Endothelial cell of umbilical vein (primary cell): ENCODE results near the gene SH3PXD2B. TPM values are rescaled to one million over a fixed set of nuclear protein-coding genes. Genes with fewer than 3 reads are reported as not detected.

ENCODE experiments used
- BruUV-seq: library from RNA; stranded (reverse); fragments of 400-500 nt; replicated peaks from 2 replicates; lab custom pipeline; 2021; lab: Mats Ljungman, UMichigan
- CTCF ChIA-PET: fragments of 300-600, 350-600 bp; sonication (Branson Sonifier 250); formaldehyde crosslinking; loops from one replicate; lab custom pipeline; 2021; ENCODE audit warnings: antibody characterized with exemption, inconsistent platforms; lab: Charles Lee
- POLR2A ChIA-PET: fragments of 300-600, 350-600 bp; sonication (Branson Sonifier 250); formaldehyde crosslinking; loops from one replicate; lab custom pipeline; 2021; ENCODE audit warnings: antibody characterized with exemption, inconsistent platforms; lab: Charles Lee
- DNase-seq: peaks from one replicate; pipeline ENCODE4 v3.0.0-alpha.2; 2011; ENCODE audit warnings: low read depth, low spot score
- FAIRE-seq: peaks from 2 replicates; lab custom pipeline; 2011; peaks lifted over from hg19 to GRCh38; lab: Jason Lieb, UNC
- H2AFZ ChIP-seq: 2 replicates; pipeline ENCODE4 v1.6.0; 2012; ENCODE audit warnings: low read depth, low read length, control low read depth, inconsistent platforms
- H3K27ac ChIP-seq: 2 replicates; pipeline ENCODE4 v1.5.1; 2011; ENCODE audit warnings: low read depth, mild to moderate bottlenecking, control low read depth, low read length, moderate library complexity; ENCODE audit not compliant: insufficient read depth
- H3K27me3 ChIP-seq, 2 experiments: 2 replicates each; pipeline versions ENCODE4 v1.6.0 to v1.6.1; 2011; ENCODE audit warnings: low read length in 2 of 2, mixed read lengths in 1 of 2; ENCODE audit not compliant: control insufficient read depth in 2 of 2, insufficient read depth in 2 of 2
- H3K36me3 ChIP-seq, 2 experiments: 2 replicates in 1 of 2; 3 replicates in 1 of 2; pipeline ENCODE4 v1.5.1; 2011; ENCODE audit warnings: low read length in 2 of 2, mild to moderate bottlenecking in 1 of 2, moderate library complexity in 1 of 2; ENCODE audit not compliant: control insufficient read depth in 2 of 2, insufficient read depth in 2 of 2; ENCODE audit errors: extremely low read depth in 1 of 2
- H3K4me1 ChIP-seq: 3 replicates; pipeline ENCODE4 v1.5.1; 2011; ENCODE audit warnings: mild to moderate bottlenecking, low read length; ENCODE audit not compliant: control insufficient read depth, insufficient read depth; ENCODE audit errors: extremely low read depth
- H3K4me2 ChIP-seq: 2 replicates; pipeline ENCODE4 v1.6.1; 2011; ENCODE audit warnings: low read length, control low read depth, mixed read lengths; ENCODE audit not compliant: insufficient read depth
- H3K4me3 ChIP-seq, 3 experiments: fragments of 200-600 bp in 1 of 3; sonication (generic), shearing (Covaris generic) in 1 of 3; replicated peaks in 1 of 3; 2 replicates each; pipeline ENCODE4 v1.5.1; 2011 to 2016; ENCODE audit warnings: control low read depth in 3 of 3, low read length in 3 of 3, mild to moderate bottlenecking in 2 of 3, inconsistent platforms in 1 of 3, low read depth in 1 of 3, moderate library complexity in 1 of 3; ENCODE audit not compliant: insufficient read depth in 1 of 3
- H3K79me2 ChIP-seq: 2 replicates; pipeline ENCODE4 v1.6.0; 2012; ENCODE audit warnings: low read length, inconsistent platforms; ENCODE audit not compliant: control insufficient read depth, insufficient read depth
- H3K9ac ChIP-seq: replicated peaks from 2 replicates; pipeline ENCODE3; 2011; ENCODE audit warnings: low read length, control low read depth; ENCODE audit not compliant: insufficient read depth; ENCODE audit errors: extremely low read depth
- H3K9me1 ChIP-seq: replicated peaks from 3 replicates; pipeline ENCODE4 v1.6.0; 2011; ENCODE audit warnings: mild to moderate bottlenecking, low read length; ENCODE audit not compliant: control insufficient read depth, insufficient read depth; ENCODE audit errors: extremely low read depth
- H3K9me3 ChIP-seq: replicated peaks from 2 replicates; pipeline ENCODE4 v1.5.1; 2012; ENCODE audit warnings: low read length, inconsistent platforms; ENCODE audit not compliant: control insufficient read depth, insufficient read depth
- H4K20me1 ChIP-seq: replicated peaks from 2 replicates; pipeline ENCODE3; 2011; ENCODE audit warnings: mild to moderate bottlenecking, low read length; ENCODE audit not compliant: control insufficient read depth, insufficient read depth; ENCODE audit errors: extremely low read depth
- EZH2 ChIP-seq: IDR thresholded peaks from 2 replicates; pipeline ENCODE4 v1.6.1; 2012; ENCODE audit warnings: borderline replicate concordance, low read depth, mild to moderate bottlenecking, moderate library complexity, low read length, inconsistent platforms; ENCODE audit not compliant: severe bottlenecking
- FOS ChIP-seq: IDR thresholded peaks from 2 replicates; pipeline ENCODE4 v1.6.1; 2011; ENCODE audit warnings: mild to moderate bottlenecking, low read length, moderate library complexity, borderline replicate concordance; ENCODE audit not compliant: insufficient read depth
- GATA2 ChIP-seq: IDR thresholded peaks from 2 replicates; pipeline ENCODE4 v1.7.0; 2011; ENCODE audit warnings: low read depth, mild to moderate bottlenecking, moderate library complexity, mixed read lengths, low read length; ENCODE audit not compliant: insufficient read length, insufficient read depth
- JUN ChIP-seq: IDR thresholded peaks from 2 replicates; pipeline ENCODE4 v1.6.1; 2011; ENCODE audit warnings: borderline replicate concordance, low read depth; ENCODE audit not compliant: insufficient read length, insufficient read depth
- MYC ChIP-seq: IDR thresholded peaks from one replicate; pipeline ENCODE4 v1.6.1; 2011; ENCODE audit warnings: mild to moderate bottlenecking, low read depth, low read length
- POLR2A ChIP-seq: IDR thresholded peaks from 2 replicates; pipeline ENCODE4 v1.6.1; 2012; ENCODE audit warnings: low read depth, mild to moderate bottlenecking, control low read depth, low read length
- POLR2AphosphoS5 ChIP-seq: IDR thresholded peaks from 2 replicates; pipeline ENCODE4 v1.6.1; 2012; ENCODE audit warnings: low read depth, mild to moderate bottlenecking, control low read depth, low read length, moderate library complexity; ENCODE audit not compliant: insufficient read depth
- dilution Hi-C: fragments of 300-500 bp; cut with MboI; formaldehyde crosslinking; loops from one replicate; pipeline ENCODE4 v1.15.0; 2019; ENCODE audit warnings: low sequenced_read_pairs; ENCODE audit not compliant: extremely low pct_ligation_motif_present
- intact Hi-C: fragments of 100-400 bp; cut with micrococcal nuclease; formaldehyde crosslinking; loops from one replicate; pipeline ENCODE4 v1.10.0; 2022
- polyA plus RNA-seq, 4 experiments: library from polyadenylated mRNA; depleted of rRNA in 3 of 4; stranded (reverse) in 3 of 4; unstranded in 1 of 4; fragments of >200 nt; gene quantifications; 2 replicates each; pipeline versions ENCODE4 v1.2.1 to v1.2.3, GENCODE V29; 2011 to 2012; ENCODE audit warnings: missing spikeins in 1 of 4
- total RNA-seq: library from RNA; stranded (reverse); gene quantifications from 2 replicates; pipeline ENCODE4 v1.2.3, GENCODE V29; 2021
- TF ChIP-seq, protein P1 (sequence below), 2 donors: IDR thresholded peaks; 1 replicate in 1 of 2; 2 replicates in 1 of 2; pipeline ENCODE4 v1.5.1; 2011; ENCODE audit warnings: low read length in 2 of 2, mild to moderate bottlenecking in 2 of 2, moderate library complexity in 2 of 2, control low read depth in 1 of 2, inconsistent platforms in 1 of 2, low read depth in 1 of 2; ENCODE audit not compliant: insufficient read depth in 1 of 2; ENCODE audit errors: extremely low read depth in 1 of 2
- TF ChIP-seq, protein P2 (sequence below): IDR thresholded peaks from 2 replicates; pipeline ENCODE4 v1.6.1; 2011; ENCODE audit not compliant: insufficient read depth, insufficient read length

Gene SH3PXD2B
- total and polyA plus RNA-seq, 2 donors (not counting 3 experiments of a cell fraction or from before 2014, with no cell fraction given), result 23.5 to 66.3 TPM

DNA sequence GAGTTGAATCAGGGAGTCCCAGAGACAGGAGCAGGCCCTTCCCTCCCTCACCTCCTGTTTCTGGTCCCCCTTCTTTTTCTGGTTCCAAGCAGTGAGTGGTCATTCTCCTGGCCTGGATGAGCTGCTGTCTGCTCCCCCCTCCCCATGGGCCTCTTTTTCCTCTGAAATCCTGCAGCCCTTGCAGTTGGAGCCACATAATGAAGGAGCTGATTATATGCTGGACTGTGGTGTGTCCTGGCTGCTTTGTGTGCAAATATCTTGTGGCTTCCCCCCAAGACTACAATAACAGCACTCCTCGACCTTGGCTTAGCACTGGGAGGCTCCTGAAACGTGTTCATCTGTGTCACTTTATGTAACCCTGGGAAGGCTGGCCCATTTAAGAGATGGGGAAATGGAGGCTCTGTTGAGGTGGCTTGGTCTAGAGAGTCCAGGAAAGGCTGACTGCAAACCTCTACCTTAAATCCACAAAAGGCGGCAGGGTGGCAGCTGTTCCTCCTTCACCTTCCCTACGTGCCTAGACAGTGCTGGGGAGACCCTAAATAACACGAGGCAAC is 69.2 kb downstream of the SH3PXD2B start:
- peaks cover 15 to 20% of the 10 kb centered on the region in 2 experiments for H3K36me3 ChIP-seq
- CTCF ChIA-PET, result no interaction called here
- no peaks in the 10 kb centered on the region for H3K9me3 ChIP-seq
- peaks cover 3% of the 10 kb centered on the region for H3K4me1 ChIP-seq
- H3K27me3 ChIP-seq, result no peaks in the 10 kb centered on the region
- H4K20me1 ChIP-seq, result peaks cover 2% of the 10 kb centered on the region
- no peaks in the 10 kb centered on the region for H3K79me2 ChIP-seq
- POLR2A ChIA-PET, result no interaction called here
- no TSS peak for BruUV-seq
- H3K9me1 ChIP-seq, result no peaks in the 10 kb centered on the region
- dilution Hi-C loops, result no loop called here
- no peak overlapping the region for H3K9ac ChIP-seq
- H2AFZ ChIP-seq, result no peak overlapping the region
- H3K4me2 ChIP-seq, result no peak overlapping the region
- no peak overlapping the region for H3K27ac ChIP-seq
- TF ChIP-seq JUN, result no peak
- DNase-seq (no peak), FAIRE-seq (no peak)
- intact Hi-C loops, result no loop called here
- H3K4me3 ChIP-seq, result no peak overlapping the region

DNA sequence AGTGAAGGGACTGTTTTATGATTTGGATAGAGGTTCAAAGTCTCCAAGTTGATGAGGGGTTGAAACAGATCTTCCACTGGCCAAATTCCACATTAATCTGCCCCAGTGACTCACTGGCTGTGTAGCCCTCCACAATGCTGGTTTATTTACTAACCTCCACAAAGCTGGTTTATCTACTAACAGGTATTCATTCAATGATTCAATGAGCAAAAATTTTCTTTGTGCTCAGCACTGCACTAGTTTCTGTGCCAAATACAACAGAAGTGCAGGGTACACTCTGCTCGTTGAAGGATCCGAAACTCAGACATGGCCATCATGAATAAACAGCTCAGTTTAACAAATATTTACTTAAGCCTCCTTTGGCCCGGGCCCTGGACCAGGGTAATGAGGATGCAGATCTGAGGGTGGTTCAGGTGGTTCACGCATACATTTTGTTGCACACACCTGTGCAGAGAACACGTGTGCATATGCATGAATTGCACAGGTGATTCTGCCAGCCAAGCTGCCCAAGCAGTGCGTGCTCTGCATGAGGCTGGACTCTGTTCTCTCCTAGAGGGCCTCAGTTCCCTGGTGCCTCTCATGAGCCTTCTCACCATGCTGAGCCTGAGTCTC is 71.0 kb downstream of the SH3PXD2B start:
- no peaks in the 10 kb centered on the region for H3K9me3 ChIP-seq
- no peaks in the 10 kb centered on the region for H4K20me1 ChIP-seq
- DNase-seq (no peak), FAIRE-seq (peak; percentile 64)
- no peak overlapping the region for H3K27ac ChIP-seq
- intact Hi-C loops, result no loop called here
- H3K79me2 ChIP-seq, result no peaks in the 10 kb centered on the region
- H3K4me3 ChIP-seq, result no peak overlapping the region
- peaks cover 12 to 17% of the 10 kb centered on the region in 2 experiments for H3K36me3 ChIP-seq
- no TSS peak for BruUV-seq
- no peaks in the 10 kb centered on the region for H3K9me1 ChIP-seq
- no peak for TF ChIP-seq GATA2
- no peak for TF ChIP-seq EZH2
- TF ChIP-seq JUN, result no peak
- TF ChIP-seq MYC, result no peak
- TF ChIP-seq, protein P1, sequence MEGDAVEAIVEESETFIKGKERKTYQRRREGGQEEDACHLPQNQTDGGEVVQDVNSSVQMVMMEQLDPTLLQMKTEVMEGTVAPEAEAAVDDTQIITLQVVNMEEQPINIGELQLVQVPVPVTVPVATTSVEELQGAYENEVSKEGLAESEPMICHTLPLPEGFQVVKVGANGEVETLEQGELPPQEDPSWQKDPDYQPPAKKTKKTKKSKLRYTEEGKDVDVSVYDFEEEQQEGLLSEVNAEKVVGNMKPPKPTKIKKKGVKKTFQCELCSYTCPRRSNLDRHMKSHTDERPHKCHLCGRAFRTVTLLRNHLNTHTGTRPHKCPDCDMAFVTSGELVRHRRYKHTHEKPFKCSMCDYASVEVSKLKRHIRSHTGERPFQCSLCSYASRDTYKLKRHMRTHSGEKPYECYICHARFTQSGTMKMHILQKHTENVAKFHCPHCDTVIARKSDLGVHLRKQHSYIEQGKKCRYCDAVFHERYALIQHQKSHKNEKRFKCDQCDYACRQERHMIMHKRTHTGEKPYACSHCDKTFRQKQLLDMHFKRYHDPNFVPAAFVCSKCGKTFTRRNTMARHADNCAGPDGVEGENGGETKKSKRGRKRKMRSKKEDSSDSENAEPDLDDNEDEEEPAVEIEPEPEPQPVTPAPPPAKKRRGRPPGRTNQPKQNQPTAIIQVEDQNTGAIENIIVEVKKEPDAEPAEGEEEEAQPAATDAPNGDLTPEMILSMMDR (IDR thresholded peaks at IDR 0.05; ENCODE audit: extremely low read depth in 1 of 2, insufficient read depth in 1 of 2, low read depth in 1 of 2, low read length in 2 of 2), result no peak
- no peak for TF ChIP-seq POLR2AphosphoS5
- TF ChIP-seq POLR2A, result no peak
- no peak for TF ChIP-seq FOS
- TF ChIP-seq, protein P2, sequence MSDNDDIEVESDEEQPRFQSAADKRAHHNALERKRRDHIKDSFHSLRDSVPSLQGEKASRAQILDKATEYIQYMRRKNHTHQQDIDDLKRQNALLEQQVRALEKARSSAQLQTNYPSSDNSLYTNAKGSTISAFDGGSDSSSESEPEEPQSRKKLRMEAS, result no peak
- no peak overlapping the region for H3K4me2 ChIP-seq
- no peak overlapping the region for H2AFZ ChIP-seq
- no peak overlapping the region for H3K9ac ChIP-seq
- no peaks in the 10 kb centered on the region for H3K27me3 ChIP-seq
- CTCF ChIA-PET, result interaction anchor here (0.6 to 1.9 kb wide), 3 partner anchors 13 to 183 kb away, joined by 3 to 13 read pairs (median 11); no protein-coding TSS in a partner anchor
- dilution Hi-C loops, result no loop called here
- H3K4me1 ChIP-seq, result peaks cover 3% of the 10 kb centered on the region
- POLR2A ChIA-PET, result no interaction called here
